ENCODE data around the gene TMEM26. TPM values are rescaled to one million over a fixed set of nuclear protein-coding genes. Genes with fewer than 3 reads are reported as not detected.

The TMEM26 gene
- total and polyA plus RNA-seq, 2 of the 13 experiments (the other 11 are each of a cell fraction or from before 2014, with no cell fraction given), result not detected

DNA sequence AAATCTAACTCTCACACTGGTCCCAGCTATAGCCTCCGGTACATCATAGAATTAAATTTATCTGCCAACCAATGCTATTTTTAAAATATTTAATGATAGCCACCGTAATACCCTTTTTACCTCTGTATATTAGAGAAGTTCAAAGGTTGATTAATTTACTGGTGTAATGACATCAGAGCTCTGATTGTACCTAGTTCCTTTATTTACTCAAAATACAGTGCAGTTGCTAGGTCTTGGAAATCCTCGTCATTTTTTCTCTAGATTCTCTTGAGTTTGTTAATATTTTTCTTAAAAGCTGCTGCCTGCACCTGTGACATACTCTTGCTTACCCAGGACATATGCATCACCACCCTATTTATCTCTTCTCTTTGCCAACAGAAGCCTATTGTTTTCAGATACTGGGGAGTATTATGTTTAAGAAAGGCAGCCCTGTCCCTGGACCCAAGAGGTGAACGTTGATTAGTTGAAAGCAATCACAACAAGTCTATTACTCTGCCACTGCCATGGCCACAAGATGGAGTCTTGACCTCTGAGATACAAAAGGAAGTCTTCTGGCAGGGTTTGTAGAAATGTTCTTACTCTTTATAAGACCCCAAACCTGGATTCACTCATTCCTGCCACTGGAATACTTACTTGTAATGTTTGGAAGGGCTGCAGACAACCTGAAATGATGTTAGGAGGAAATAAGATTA lies 25.6 kb upstream of the TMEM26 start (continued):
- TF ChIP-seq ESRRA (CRISPR knock-in tag; IDR thresholded peaks at IDR 0.05; ENCODE audit: low read depth) (no peak), ZFP82 (CRISPR knock-in tag; IDR thresholded peaks at IDR 0.05; ENCODE audit: borderline replicate concordance) (no peak), THYN1 (CRISPR knock-in tag; IDR thresholded peaks at IDR 0.05; ENCODE audit: borderline replicate concordance, low read depth) (no peak), ZNF660 (CRISPR knock-in tag; IDR thresholded peaks at IDR 0.05; ENCODE audit: borderline replicate concordance, low read depth) (no peak), ZNF3 (CRISPR knock-in tag; IDR thresholded peaks at IDR 0.05) (no peak), HNRNPLL (IDR thresholded peaks at IDR 0.05; ENCODE audit: low read depth, low read length, poor library complexity, severe bottlenecking) (no peak), PAWR (CRISPR knock-in tag; IDR thresholded peaks at IDR 0.05; ENCODE audit: borderline replicate concordance) (no peak), PAX8 (CRISPR knock-in tag; IDR thresholded peaks at IDR 0.05; ENCODE audit: borderline replicate concordance) (no peak), ZNF777 (CRISPR knock-in tag; IDR thresholded peaks at IDR 0.05) (no peak), ZNF773 (CRISPR knock-in tag; IDR thresholded peaks at IDR 0.05; ENCODE audit: borderline replicate concordance) (no peak)
- TF ChIP-seq, protein P1, sequence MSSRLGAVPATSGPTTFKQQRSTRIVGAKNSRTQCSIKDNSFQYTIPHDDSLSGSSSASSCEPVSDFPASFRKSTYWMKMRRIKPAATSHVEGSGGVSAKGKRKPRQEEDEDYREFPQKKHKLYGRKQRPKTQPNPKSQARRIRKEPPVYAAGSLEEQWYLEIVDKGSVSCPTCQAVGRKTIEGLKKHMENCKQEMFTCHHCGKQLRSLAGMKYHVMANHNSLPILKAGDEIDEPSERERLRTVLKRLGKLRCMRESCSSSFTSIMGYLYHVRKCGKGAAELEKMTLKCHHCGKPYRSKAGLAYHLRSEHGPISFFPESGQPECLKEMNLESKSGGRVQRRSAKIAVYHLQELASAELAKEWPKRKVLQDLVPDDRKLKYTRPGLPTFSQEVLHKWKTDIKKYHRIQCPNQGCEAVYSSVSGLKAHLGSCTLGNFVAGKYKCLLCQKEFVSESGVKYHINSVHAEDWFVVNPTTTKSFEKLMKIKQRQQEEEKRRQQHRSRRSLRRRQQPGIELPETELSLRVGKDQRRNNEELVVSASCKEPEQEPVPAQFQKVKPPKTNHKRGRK (CRISPR knock-in tag; IDR thresholded peaks at IDR 0.05), result no peak
- TF ChIP-seq, protein P2, sequence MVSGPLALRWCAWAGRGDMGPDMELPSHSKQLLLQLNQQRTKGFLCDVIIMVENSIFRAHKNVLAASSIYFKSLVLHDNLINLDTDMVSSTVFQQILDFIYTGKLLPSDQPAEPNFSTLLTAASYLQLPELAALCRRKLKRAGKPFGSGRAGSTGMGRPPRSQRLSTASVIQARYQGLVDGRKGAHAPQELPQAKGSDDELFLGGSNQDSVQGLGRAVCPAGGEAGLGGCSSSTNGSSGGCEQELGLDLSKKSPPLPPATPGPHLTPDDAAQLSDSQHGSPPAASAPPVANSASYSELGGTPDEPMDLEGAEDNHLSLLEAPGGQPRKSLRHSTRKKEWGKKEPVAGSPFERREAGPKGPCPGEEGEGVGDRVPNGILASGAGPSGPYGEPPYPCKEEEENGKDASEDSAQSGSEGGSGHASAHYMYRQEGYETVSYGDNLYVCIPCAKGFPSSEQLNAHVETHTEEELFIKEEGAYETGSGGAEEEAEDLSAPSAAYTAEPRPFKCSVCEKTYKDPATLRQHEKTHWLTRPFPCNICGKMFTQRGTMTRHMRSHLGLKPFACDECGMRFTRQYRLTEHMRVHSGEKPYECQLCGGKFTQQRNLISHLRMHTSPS (CRISPR knock-in tag; IDR thresholded peaks at IDR 0.05; ENCODE audit: low read depth), result no peak
